Hepatocyte (in vitro differentiated cells): Measurements from ENCODE around the gene RTN3.

ENCODE experiments used
- CTCF ChIP-seq: fragments of 200-600 bp; sonication (generic); IDR thresholded peaks from 2 replicates; pipeline ENCODE4 v1.5.1; 2016; ENCODE audit warnings: antibody characterized with exemption, mild to moderate bottlenecking; ENCODE audit not compliant: poor library complexity
- EZH2 ChIP-seq: fragments of 200-600 bp; sonication (generic); IDR thresholded peaks from 2 replicates; pipeline ENCODE4 v1.6.1; 2016; ENCODE audit warnings: antibody characterized with exemption, mild to moderate bottlenecking, borderline replicate concordance
- EZH2phosphoT487 ChIP-seq: fragments of 200-600 bp; sonication (generic); IDR thresholded peaks from one replicate; pipeline ENCODE4 v1.6.1; 2018; ENCODE audit warnings: antibody characterized with exemption, mild to moderate bottlenecking, low read depth, moderate library complexity; ENCODE audit not compliant: unreplicated experiment, severe bottlenecking

GRCh38 chr11:63800921-63801320 is 119.6 kb downstream of the RTN3 start:
- TF ChIP-seq CTCF (no peak), EZH2 (no peak), EZH2phosphoT487 (no peak)
